Measurements from ENCODE around the gene NCF1. TPM values are rescaled to one million over a fixed set of nuclear protein-coding genes. Genes with fewer than 3 reads are reported as not detected.
"Not testable (repeated sequence)": the region's sequence is repeated elsewhere in the genome, so short reads cannot be mapped to it uniquely, and the experiment has no call there.

The NCF1 gene
- total RNA-seq, 5 donors from 2014 or later (not counting 1 experiment from before 2014, with no cell fraction given), result 2.6 to 9.4 (median 6.5) TPM

GRCh38 chr7:74783595-74783994 lies 9.8 kb downstream of the NCF1 start:
- H3K4me3 ChIP-seq (ENCODE audit: control insufficient read depth in 1 of 2, extremely low read depth in 1 of 2, low read length in 1 of 2); DNase-seq; H3K9me3 Mint-ChIP-seq; H3K27ac Mint-ChIP-seq; H3K27ac ChIP-seq (ENCODE audit: low read length); ATAC-seq (replicated peaks in 1 of 4); H3K27me3 Mint-ChIP-seq; H3K9me3 ChIP-seq; CTCF ChIA-PET; H3K4me3 Mint-ChIP-seq; H3K4me1 ChIP-seq (ENCODE audit: control insufficient read depth in 1 of 2, extremely low read depth in 1 of 2, insufficient read depth in 2 of 2, low read length in 2 of 2); H3K27me3 ChIP-seq (replicated peaks in 1 of 2; ENCODE audit: control insufficient read depth in 2 of 2, extremely low read depth in 1 of 2, insufficient read depth in 2 of 2, low read length in 1 of 2); H3K36me3 Mint-ChIP-seq; POLR2A ChIA-PET; H3K36me3 ChIP-seq (ENCODE audit: control insufficient read depth in 2 of 2, extremely low read depth in 1 of 2, insufficient read depth in 1 of 2, low read length in 1 of 2); H3K4me1 Mint-ChIP-seq: not testable (repeated sequence)
- WGBS (ENCODE audit: insufficient coverage), result 88% methylated on average over 1 of the region's 5 CpGs

GRCh38 chr7:74788369-74789150 lies 14.7 kb downstream of the NCF1 start:
- H3K27me3 ChIP-seq (replicated peaks in 1 of 2; ENCODE audit: control insufficient read depth in 2 of 2, extremely low read depth in 1 of 2, insufficient read depth in 2 of 2, low read length in 1 of 2); H3K9me3 Mint-ChIP-seq; H3K36me3 Mint-ChIP-seq; H3K27me3 Mint-ChIP-seq; H3K27ac ChIP-seq (ENCODE audit: low read length); H3K4me1 ChIP-seq (ENCODE audit: control insufficient read depth in 1 of 2, extremely low read depth in 1 of 2, insufficient read depth in 2 of 2, low read length in 2 of 2); CTCF ChIA-PET; H3K9me3 ChIP-seq; POLR2A ChIA-PET; H3K36me3 ChIP-seq (ENCODE audit: control insufficient read depth in 2 of 2, extremely low read depth in 1 of 2, insufficient read depth in 1 of 2, low read length in 1 of 2); H3K27ac Mint-ChIP-seq; H3K4me1 Mint-ChIP-seq: not testable (repeated sequence)
- peak overlapping the region in 1 of 2 donors; percentile 38 for H3K4me3 ChIP-seq (ENCODE audit: control insufficient read depth in 1 of 2, extremely low read depth in 1 of 2, low read length in 1 of 2)
- peak; percentile 71 to 100 (median 90) for DNase-seq
- peak; percentile 88 to 95 (median 90) for ATAC-seq (replicated peaks in 1 of 4)
- WGBS (ENCODE audit: insufficient coverage), result no CpG with 5 or more reads among the region's 82 CpGs
- peak overlapping the region; percentile 28 to 57 (median 56) for H3K4me3 Mint-ChIP-seq

GRCh38 chr7:74789200-74789736 lies 15.5 kb downstream of the NCF1 start:
- H3K27ac ChIP-seq (ENCODE audit: low read length); H3K27me3 Mint-ChIP-seq; H3K27me3 ChIP-seq (replicated peaks in 1 of 2; ENCODE audit: control insufficient read depth in 2 of 2, extremely low read depth in 1 of 2, insufficient read depth in 2 of 2, low read length in 1 of 2); H3K4me3 ChIP-seq (ENCODE audit: control insufficient read depth in 1 of 2, extremely low read depth in 1 of 2, low read length in 1 of 2); POLR2A ChIA-PET; H3K36me3 Mint-ChIP-seq; H3K9me3 Mint-ChIP-seq; H3K9me3 ChIP-seq; H3K4me1 Mint-ChIP-seq; DNase-seq; H3K36me3 ChIP-seq (ENCODE audit: control insufficient read depth in 2 of 2, extremely low read depth in 1 of 2, insufficient read depth in 1 of 2, low read length in 1 of 2); CTCF ChIA-PET; H3K4me1 ChIP-seq (ENCODE audit: control insufficient read depth in 1 of 2, extremely low read depth in 1 of 2, insufficient read depth in 2 of 2, low read length in 2 of 2); H3K27ac Mint-ChIP-seq: not testable (repeated sequence)
- peak overlapping the region in 1 of 3 donors; percentile 28 for H3K4me3 Mint-ChIP-seq
- ATAC-seq (replicated peaks in 1 of 4), result peak in 2 of 4 experiments; percentile 0 to 1
- no CpG with 5 or more reads among the region's 24 CpGs for WGBS (ENCODE audit: insufficient coverage)

- H3K4me3 Mint-ChIP-seq; CTCF ChIA-PET; H3K9me3 ChIP-seq; H3K36me3 Mint-ChIP-seq; H3K4me1 ChIP-seq (ENCODE audit: control insufficient read depth in 1 of 2, extremely low read depth in 1 of 2, insufficient read depth in 2 of 2, low read length in 2 of 2); H3K9me3 Mint-ChIP-seq; H3K4me1 Mint-ChIP-seq; H3K27ac Mint-ChIP-seq; H3K27me3 ChIP-seq (replicated peaks in 1 of 2; ENCODE audit: control insufficient read depth in 2 of 2, extremely low read depth in 1 of 2, insufficient read depth in 2 of 2, low read length in 1 of 2); H3K27ac ChIP-seq (ENCODE audit: low read length); H3K36me3 ChIP-seq (ENCODE audit: control insufficient read depth in 2 of 2, extremely low read depth in 1 of 2, insufficient read depth in 1 of 2, low read length in 1 of 2); H3K4me3 ChIP-seq (ENCODE audit: control insufficient read depth in 1 of 2, extremely low read depth in 1 of 2, low read length in 1 of 2); DNase-seq; ATAC-seq (replicated peaks in 1 of 4); H3K27me3 Mint-ChIP-seq: not testable (repeated sequence)
- POLR2A ChIA-PET, result interaction anchor here in 1 of 2 donors (0.6 kb wide), 2 partner anchors 1116 to 1166 kb away, joined by 5 read pairs; no protein-coding TSS in a partner anchor
- WGBS (ENCODE audit: insufficient coverage), result no CpG with 5 or more reads among the region's 27 CpGs
Observed at GRCh38 chr7:74797848-74798622, 24.2 kb downstream of the NCF1 start.

- not testable (repeated sequence) for H3K27ac Mint-ChIP-seq
- no CpG with 5 or more reads among the region's 4 CpGs for WGBS (ENCODE audit: insufficient coverage)
Observed at GRCh38 chr7:74798644-74799043, 24.8 kb downstream of the NCF1 start.

GRCh38 chr7:74815882-74816281 lies 42.1 kb downstream of the NCF1 start:
- WGBS (ENCODE audit: insufficient coverage), result no CpG with 5 or more reads among the region's 3 CpGs
- H3K36me3 ChIP-seq (ENCODE audit: control insufficient read depth in 2 of 2, extremely low read depth in 1 of 2, insufficient read depth in 1 of 2, low read length in 1 of 2); H3K27me3 ChIP-seq (replicated peaks in 1 of 2; ENCODE audit: control insufficient read depth in 2 of 2, extremely low read depth in 1 of 2, insufficient read depth in 2 of 2, low read length in 1 of 2); H3K4me1 Mint-ChIP-seq; H3K9me3 ChIP-seq; CTCF ChIA-PET; H3K4me3 ChIP-seq (ENCODE audit: control insufficient read depth in 1 of 2, extremely low read depth in 1 of 2, low read length in 1 of 2); H3K4me1 ChIP-seq (ENCODE audit: control insufficient read depth in 1 of 2, extremely low read depth in 1 of 2, insufficient read depth in 2 of 2, low read length in 2 of 2); H3K27ac Mint-ChIP-seq; ATAC-seq (replicated peaks in 1 of 4); H3K27ac ChIP-seq (ENCODE audit: low read length); H3K27me3 Mint-ChIP-seq; H3K36me3 Mint-ChIP-seq; DNase-seq; H3K9me3 Mint-ChIP-seq; H3K4me3 Mint-ChIP-seq; POLR2A ChIA-PET: not testable (repeated sequence)

More at GRCh38 chr7:74798644-74799043, 24.8 kb downstream of the NCF1 start:
- H3K4me3 ChIP-seq (ENCODE audit: control insufficient read depth in 1 of 2, extremely low read depth in 1 of 2, low read length in 1 of 2); H3K27me3 Mint-ChIP-seq; H3K9me3 ChIP-seq; ATAC-seq (replicated peaks in 1 of 4); H3K36me3 Mint-ChIP-seq; H3K4me1 Mint-ChIP-seq; CTCF ChIA-PET; H3K4me3 Mint-ChIP-seq; DNase-seq; H3K36me3 ChIP-seq (ENCODE audit: control insufficient read depth in 2 of 2, extremely low read depth in 1 of 2, insufficient read depth in 1 of 2, low read length in 1 of 2); H3K27ac ChIP-seq (ENCODE audit: low read length); H3K27me3 ChIP-seq (replicated peaks in 1 of 2; ENCODE audit: control insufficient read depth in 2 of 2, extremely low read depth in 1 of 2, insufficient read depth in 2 of 2, low read length in 1 of 2); H3K9me3 Mint-ChIP-seq; H3K4me1 ChIP-seq (ENCODE audit: control insufficient read depth in 1 of 2, extremely low read depth in 1 of 2, insufficient read depth in 2 of 2, low read length in 2 of 2): not testable (repeated sequence)
- POLR2A ChIA-PET, result interaction anchor here in 1 of 2 donors (0.6 kb wide), 2 partner anchors 1115 to 1166 kb away, joined by 5 read pairs; no protein-coding TSS in a partner anchor

All from T-cell (primary cell).